Measurements from ENCODE around the gene BMPR1B.

- TF ChIP-seq CTCF (conservative IDR thresholded peaks at IDR 0.05; ENCODE audit: low read depth, low read length) (no peak), POLR2A (IDR thresholded peaks at IDR 0.05; ENCODE audit: low read depth, low read length) (no peak), MAFK (IDR thresholded peaks at IDR 0.05; ENCODE audit: low read depth, low read length) (no peak), RCOR1 (IDR thresholded peaks at IDR 0.05; ENCODE audit: insufficient replicate concordance, low read length) (no peak), MXI1 (IDR thresholded peaks at IDR 0.05; ENCODE audit: borderline replicate concordance, low read depth, low read length) (no peak), SMC3 (IDR thresholded peaks at IDR 0.05; ENCODE audit: low read depth, low read length) (no peak), ELK1 (IDR thresholded peaks at IDR 0.05; ENCODE audit: borderline replicate concordance, low read depth, low read length) (no peak), CEBPB (IDR thresholded peaks at IDR 0.05; ENCODE audit: low read depth, low read length) (no peak)
Measured at GRCh38 chr4:94911106-94911505, 153.4 kb downstream of the BMPR1B start.

Measured in IMR-90 (cell line).